ENCODE measurements around the gene FLVCR1. TPM values are rescaled to one million over a fixed set of nuclear protein-coding genes. Genes with fewer than 3 reads are reported as not detected.

FLVCR1 gene
- total RNA-seq, 1 donor, result 5.4 TPM

- no peak overlapping the region for H3K4me2 ChIP-seq (ENCODE audit: insufficient read depth, low read length)
- DNase-seq (ENCODE audit: insufficient read length, low spot score, missing footprints), result no peak
- no peak overlapping the region for H3K4me3 ChIP-seq (ENCODE audit: insufficient read depth, low read length)
- H3K9me3 ChIP-seq (ENCODE audit: low read depth, low read length), result no peaks in the 10 kb centered on the region
- peaks cover 6% of the 10 kb centered on the region for H3K27me3 ChIP-seq (ENCODE audit: insufficient read depth, low read length)
- H2AFZ ChIP-seq (ENCODE audit: low read length), result no peak overlapping the region
- H4K20me1 ChIP-seq (ENCODE audit: insufficient read depth, low read length), result no peaks in the 10 kb centered on the region
- TF ChIP-seq CTCF (IDR thresholded peaks at IDR 0.05; ENCODE audit: extremely low read depth, low read depth, low read length), result no peak
- no peak overlapping the region for H3K27ac ChIP-seq (ENCODE audit: low read depth, low read length)
- no peaks in the 10 kb centered on the region for H3K4me1 ChIP-seq (ENCODE audit: insufficient read depth, low read length)
- no peaks in the 10 kb centered on the region for H3K36me3 ChIP-seq (ENCODE audit: insufficient read depth, low read length)
- H3K79me2 ChIP-seq (ENCODE audit: insufficient read depth, low read length), result no peaks in the 10 kb centered on the region
Measured at GRCh38 chr1:212933815-212934471, 75.9 kb downstream of the FLVCR1 start.

- TF ChIP-seq CTCF (IDR thresholded peaks at IDR 0.05; ENCODE audit: extremely low read depth, low read depth, low read length), result no peak
- Histone ChIP-seq H2AFZ (ENCODE audit: low read length) (no peak overlapping the region), H3K4me2 (ENCODE audit: insufficient read depth, low read length) (no peak overlapping the region), H3K4me3 (ENCODE audit: insufficient read depth, low read length) (no peak overlapping the region), H4K20me1 (ENCODE audit: insufficient read depth, low read length) (no peaks in the 10 kb centered on the region), H3K27ac (ENCODE audit: low read depth, low read length) (no peak overlapping the region), H3K79me2 (ENCODE audit: insufficient read depth, low read length) (no peaks in the 10 kb centered on the region), H3K4me1 (ENCODE audit: insufficient read depth, low read length) (no peaks in the 10 kb centered on the region), H3K9me3 (ENCODE audit: low read depth, low read length) (no peaks in the 10 kb centered on the region), H3K27me3 (ENCODE audit: insufficient read depth, low read length) (peaks cover 6% of the 10 kb centered on the region), H3K36me3 (ENCODE audit: insufficient read depth, low read length) (no peaks in the 10 kb centered on the region)
- DNase-seq (ENCODE audit: insufficient read length, low spot score, missing footprints), result no peak
Measured at GRCh38 chr1:212935387-212935981, 77.4 kb downstream of the FLVCR1 start.

- TF ChIP-seq CTCF (IDR thresholded peaks at IDR 0.05; ENCODE audit: extremely low read depth, low read depth, low read length), result no peak
- DNase-seq (ENCODE audit: insufficient read length, low spot score, missing footprints), result no peak
- H3K27ac ChIP-seq (ENCODE audit: low read depth, low read length), result no peak overlapping the region
- no peaks in the 10 kb centered on the region for H3K36me3 ChIP-seq (ENCODE audit: insufficient read depth, low read length)
- no peak overlapping the region for H2AFZ ChIP-seq (ENCODE audit: low read length)
- no peak overlapping the region for H3K4me2 ChIP-seq (ENCODE audit: insufficient read depth, low read length)
- H3K4me1 ChIP-seq (ENCODE audit: insufficient read depth, low read length), result no peaks in the 10 kb centered on the region
- no peaks in the 10 kb centered on the region for H3K79me2 ChIP-seq (ENCODE audit: insufficient read depth, low read length)
- no peaks in the 10 kb centered on the region for H3K9me3 ChIP-seq (ENCODE audit: low read depth, low read length)
- H3K4me3 ChIP-seq (ENCODE audit: insufficient read depth, low read length), result no peak overlapping the region
- H3K27me3 ChIP-seq (ENCODE audit: insufficient read depth, low read length), result peaks cover 6% of the 10 kb centered on the region
- no peaks in the 10 kb centered on the region for H4K20me1 ChIP-seq (ENCODE audit: insufficient read depth, low read length)
Measured at GRCh38 chr1:212937034-212937433, 79.0 kb downstream of the FLVCR1 start.

GRCh38 chr1:212938846-212939245, 80.8 kb downstream of the FLVCR1 start:
- H3K9me3 ChIP-seq (ENCODE audit: low read depth, low read length), result no peaks in the 10 kb centered on the region
- H2AFZ ChIP-seq (ENCODE audit: low read length), result no peak overlapping the region
- TF ChIP-seq CTCF (IDR thresholded peaks at IDR 0.05; ENCODE audit: extremely low read depth, low read depth, low read length), result no peak
- H4K20me1 ChIP-seq (ENCODE audit: insufficient read depth, low read length), result no peaks in the 10 kb centered on the region
- no peak overlapping the region for H3K4me2 ChIP-seq (ENCODE audit: insufficient read depth, low read length)
- H3K36me3 ChIP-seq (ENCODE audit: insufficient read depth, low read length), result no peaks in the 10 kb centered on the region
- no peak for DNase-seq (ENCODE audit: insufficient read length, low spot score, missing footprints)
- no peaks in the 10 kb centered on the region for H3K4me1 ChIP-seq (ENCODE audit: insufficient read depth, low read length)
- peaks cover 5% of the 10 kb centered on the region for H3K27me3 ChIP-seq (ENCODE audit: insufficient read depth, low read length)
- H3K4me3 ChIP-seq (ENCODE audit: insufficient read depth, low read length), result no peak overlapping the region
- H3K79me2 ChIP-seq (ENCODE audit: insufficient read depth, low read length), result no peaks in the 10 kb centered on the region
- H3K27ac ChIP-seq (ENCODE audit: low read depth, low read length), result no peak overlapping the region

Measured in osteoblast (primary cell).